NCI-H526 treated with DMSO at 0.1 percent for 48 hours (cell line): Measurements from ENCODE around the gene SAPCD1.
"Not testable (repeated sequence)": the region's sequence is repeated elsewhere in the genome, so short reads cannot be mapped to it uniquely, and the experiment has no call there.

Experiments
- DNase-seq: peaks from one replicate; lab custom pipeline; 2025; lab: John Stamatoyannopoulos, UW

The SAPCD1 gene

GRCh38 chr6:31801031-31801927, 38.8 kb downstream of the SAPCD1 start:
- not testable (repeated sequence) for DNase-seq

- no peak for DNase-seq
Measured at GRCh38 chr6:31805939-31806469, 43.5 kb downstream of the SAPCD1 start.

- DNase-seq: peak; percentile 85
Measured at GRCh38 chr6:31806470-31807272, 44.2 kb downstream of the SAPCD1 start, which contains the start of gene LSM2. LSM2 (minus strand) TSS chr6:31806966; CDS start chr6:31806757, 209 bp downstream.

GRCh38 chr6:31808599-31808998, 46.1 kb downstream of the SAPCD1 start:
- DNase-seq: not testable (repeated sequence)

- DNase-seq: no peak
Measured at GRCh38 chr6:31811645-31812044, 49.2 kb downstream of the SAPCD1 start.

- no peak for DNase-seq
Measured at GRCh38 chr6:31813465-31813849, 51.0 kb downstream of the SAPCD1 start.
